Measurements from ENCODE around the gene HOTAIR.

The HOTAIR gene

GRCh38 chr12:53980802-53981496, 6.2 kb upstream of the HOTAIR start:
- H3K9me3 ChIP-seq (ENCODE audit: control extremely low read depth in 1 of 5, control insufficient read depth in 4 of 5, insufficient read depth in 2 of 5, low read depth in 1 of 5, low read length in 4 of 5), result peaks cover 0 to 12% (median 0%) of the 10 kb centered on the region in 5 experiments
- H3K27me3 ChIP-seq (replicated peaks in 2 of 5; ENCODE audit: control insufficient read depth in 4 of 5, insufficient read depth in 5 of 5, low read length in 4 of 5), result peaks cover 33 to 99% (median 75%) of the 10 kb centered on the region in 5 experiments
- H3K4me3 ChIP-seq (ENCODE audit: control insufficient read depth in 1 of 7, extremely low read depth in 1 of 7, insufficient read depth in 4 of 7, low read depth in 2 of 7, low read length in 6 of 7), result no peak overlapping the region
- no peak overlapping the region for H3K27ac ChIP-seq (ENCODE audit: insufficient read depth in 1 of 2, low read depth in 1 of 2, low read length in 2 of 2, poor library complexity in 1 of 2, severe bottlenecking in 2 of 2)
- ChIA-PET POLR2A (interaction anchor here (0.7 kb wide), 1 partner anchor 26 kb away, joined by 3 read pairs; the partner anchor contains the start of gene HOXC12), CTCF (no interaction called here)
- DNase-seq, result no peak
- WGBS (ENCODE audit: insufficient coverage), result 21% methylated on average over 12 of the region's 15 CpGs
- H3K4me1 ChIP-seq (ENCODE audit: control extremely low read depth in 1 of 4, control insufficient read depth in 4 of 4, insufficient read depth in 4 of 4, low read length in 3 of 4), result peaks cover 0 to 17% (median 13%) of the 10 kb centered on the region in 4 experiments
- no peaks in the 10 kb centered on the region for H3K36me3 ChIP-seq (ENCODE audit: control insufficient read depth in 4 of 4, insufficient read depth in 4 of 4, low read length in 3 of 4)

GRCh38 chr12:53980104-53980801, 5.5 kb upstream of the HOTAIR start:
- H3K9me3 ChIP-seq (ENCODE audit: control extremely low read depth in 1 of 5, control insufficient read depth in 4 of 5, insufficient read depth in 2 of 5, low read depth in 1 of 5, low read length in 4 of 5), result peaks cover 0 to 16% (median 3%) of the 10 kb centered on the region in 5 experiments
- 4% methylated on average over 5 of the region's 7 CpGs for WGBS (ENCODE audit: insufficient coverage)
- no peak overlapping the region for H3K27ac ChIP-seq (ENCODE audit: insufficient read depth in 1 of 2, low read depth in 1 of 2, low read length in 2 of 2, poor library complexity in 1 of 2, severe bottlenecking in 2 of 2)
- peaks cover 33 to 99% (median 74%) of the 10 kb centered on the region in 5 experiments for H3K27me3 ChIP-seq (replicated peaks in 2 of 5; ENCODE audit: control insufficient read depth in 4 of 5, insufficient read depth in 5 of 5, low read length in 4 of 5)
- H3K4me3 ChIP-seq (ENCODE audit: control insufficient read depth in 1 of 7, extremely low read depth in 1 of 7, insufficient read depth in 4 of 7, low read depth in 2 of 7, low read length in 6 of 7), result no peak overlapping the region
- H3K4me1 ChIP-seq (ENCODE audit: control extremely low read depth in 1 of 4, control insufficient read depth in 4 of 4, insufficient read depth in 4 of 4, low read length in 3 of 4), result peaks cover 0 to 11% (median 9%) of the 10 kb centered on the region in 4 experiments
- CTCF ChIA-PET, result no interaction called here
- POLR2A ChIA-PET, result interaction anchor here (0.7 kb wide), 1 partner anchor 25 kb away, joined by 3 read pairs; the partner anchor contains the start of gene HOXC12
- no peaks in the 10 kb centered on the region for H3K36me3 ChIP-seq (ENCODE audit: control insufficient read depth in 4 of 4, insufficient read depth in 4 of 4, low read length in 3 of 4)
- no peak for DNase-seq

- Histone ChIP-seq H3K27me3 (replicated peaks in 2 of 5; ENCODE audit: control insufficient read depth in 4 of 5, insufficient read depth in 5 of 5, low read length in 4 of 5) (peaks cover 29 to 100% (median 73%) of the 10 kb centered on the region in 5 experiments), H3K27ac (ENCODE audit: insufficient read depth in 1 of 2, low read depth in 1 of 2, low read length in 2 of 2, poor library complexity in 1 of 2, severe bottlenecking in 2 of 2) (no peak overlapping the region), H3K4me1 (ENCODE audit: control extremely low read depth in 1 of 4, control insufficient read depth in 4 of 4, insufficient read depth in 4 of 4, low read length in 3 of 4) (peaks cover 0 to 9% (median 7%) of the 10 kb centered on the region in 4 experiments), H3K9me3 (ENCODE audit: control extremely low read depth in 1 of 5, control insufficient read depth in 4 of 5, insufficient read depth in 2 of 5, low read depth in 1 of 5, low read length in 4 of 5) (peaks cover 0 to 13% (median 3%) of the 10 kb centered on the region in 5 experiments), H3K4me3 (ENCODE audit: control insufficient read depth in 1 of 7, extremely low read depth in 1 of 7, insufficient read depth in 4 of 7, low read depth in 2 of 7, low read length in 6 of 7) (no peak overlapping the region), H3K36me3 (ENCODE audit: control insufficient read depth in 4 of 4, insufficient read depth in 4 of 4, low read length in 3 of 4) (no peaks in the 10 kb centered on the region)
- POLR2A ChIA-PET, result interaction anchor here (0.7 kb wide), 1 partner anchor 60 kb away, joined by 3 read pairs; no protein-coding TSS in a partner anchor
- CTCF ChIA-PET, result no interaction called here
- 21% methylated on average over 5 of the region's 15 CpGs for WGBS (ENCODE audit: insufficient coverage)
- no peak for DNase-seq
Observed at GRCh38 chr12:53978477-53979356, 4.0 kb upstream of the HOTAIR start.

GRCh38 chr12:53977596-53978445, 3.1 kb upstream of the HOTAIR start:
- CTCF ChIA-PET, result interaction anchor here (0.5 to 1.5 kb wide), 2 partner anchors 10 to 1814 kb away, joined by 3 to 4 read pairs; no protein-coding TSS in a partner anchor
- DNase-seq, result no peak
- peaks cover 20 to 100% (median 73%) of the 10 kb centered on the region in 5 experiments for H3K27me3 ChIP-seq (replicated peaks in 2 of 5; ENCODE audit: control insufficient read depth in 4 of 5, insufficient read depth in 5 of 5, low read length in 4 of 5)
- peaks cover 0 to 10% (median 4%) of the 10 kb centered on the region in 4 experiments for H3K4me1 ChIP-seq (ENCODE audit: control extremely low read depth in 1 of 4, control insufficient read depth in 4 of 4, insufficient read depth in 4 of 4, low read length in 3 of 4)
- no peak overlapping the region for H3K4me3 ChIP-seq (ENCODE audit: control insufficient read depth in 1 of 7, extremely low read depth in 1 of 7, insufficient read depth in 4 of 7, low read depth in 2 of 7, low read length in 6 of 7)
- no peak overlapping the region for H3K27ac ChIP-seq (ENCODE audit: insufficient read depth in 1 of 2, low read depth in 1 of 2, low read length in 2 of 2, poor library complexity in 1 of 2, severe bottlenecking in 2 of 2)
- H3K36me3 ChIP-seq (ENCODE audit: control insufficient read depth in 4 of 4, insufficient read depth in 4 of 4, low read length in 3 of 4), result no peaks in the 10 kb centered on the region
- WGBS (ENCODE audit: insufficient coverage), result 2% methylated on average over 8 of the region's 11 CpGs
- peaks cover 0 to 15% (median 3%) of the 10 kb centered on the region in 5 experiments for H3K9me3 ChIP-seq (ENCODE audit: control extremely low read depth in 1 of 5, control insufficient read depth in 4 of 5, insufficient read depth in 2 of 5, low read depth in 1 of 5, low read length in 4 of 5)
- POLR2A ChIA-PET, result no interaction called here

GRCh38 chr12:53976823-53977595, 2.3 kb upstream of the HOTAIR start:
- Histone ChIP-seq H3K4me1 (ENCODE audit: control extremely low read depth in 1 of 4, control insufficient read depth in 4 of 4, insufficient read depth in 4 of 4, low read length in 3 of 4) (peaks cover 0 to 10% (median 4%) of the 10 kb centered on the region in 4 experiments), H3K27me3 (replicated peaks in 2 of 5; ENCODE audit: control insufficient read depth in 4 of 5, insufficient read depth in 5 of 5, low read length in 4 of 5) (peaks cover 16 to 100% (median 75%) of the 10 kb centered on the region in 5 experiments), H3K4me3 (ENCODE audit: control insufficient read depth in 1 of 7, extremely low read depth in 1 of 7, insufficient read depth in 4 of 7, low read depth in 2 of 7, low read length in 6 of 7) (no peak overlapping the region), H3K36me3 (ENCODE audit: control insufficient read depth in 4 of 4, insufficient read depth in 4 of 4, low read length in 3 of 4) (no peaks in the 10 kb centered on the region), H3K27ac (ENCODE audit: insufficient read depth in 1 of 2, low read depth in 1 of 2, low read length in 2 of 2, poor library complexity in 1 of 2, severe bottlenecking in 2 of 2) (no peak overlapping the region), H3K9me3 (ENCODE audit: control extremely low read depth in 1 of 5, control insufficient read depth in 4 of 5, insufficient read depth in 2 of 5, low read depth in 1 of 5, low read length in 4 of 5) (peaks cover 0 to 17% (median 3%) of the 10 kb centered on the region in 5 experiments)
- ChIA-PET CTCF (interaction anchor here (0.8 to 1.5 kb wide), 2 partner anchors 11 to 21 kb away, joined by 3 to 4 read pairs; no protein-coding TSS in a partner anchor), POLR2A (no interaction called here)
- 14% methylated on average over 1 of the region's 9 CpGs for WGBS (ENCODE audit: insufficient coverage)
- DNase-seq, result no peak
